ENCODE results near the gene SMARCA2.
A peak's percentile ranks its signal among the peaks of the same experiment; 100 is the strongest.

Gene SMARCA2

DNA sequence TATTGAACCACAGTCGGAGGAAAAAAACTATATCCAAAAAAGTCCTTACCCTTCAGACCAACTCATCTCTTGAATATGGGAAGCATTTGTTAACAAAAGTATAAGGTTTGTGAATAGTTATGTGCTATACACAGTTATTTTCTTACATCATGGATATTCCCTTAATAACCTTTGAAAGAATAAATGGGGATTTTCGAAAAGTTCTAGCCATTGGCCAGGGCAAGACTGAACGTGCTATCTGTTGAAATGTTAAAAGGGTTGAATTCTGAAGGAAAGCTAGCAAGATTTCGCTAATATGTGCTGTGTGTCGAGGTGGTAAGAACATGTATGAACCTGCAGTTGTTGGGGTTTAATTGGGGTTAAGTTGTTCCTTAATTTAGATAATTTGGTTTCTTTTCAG, 140.8 kb downstream of the SMARCA2 start:
- no peak overlapping the region for H3K4me3 ChIP-seq (ENCODE audit: low read depth, low read length)
- TF ChIP-seq, protein P1, sequence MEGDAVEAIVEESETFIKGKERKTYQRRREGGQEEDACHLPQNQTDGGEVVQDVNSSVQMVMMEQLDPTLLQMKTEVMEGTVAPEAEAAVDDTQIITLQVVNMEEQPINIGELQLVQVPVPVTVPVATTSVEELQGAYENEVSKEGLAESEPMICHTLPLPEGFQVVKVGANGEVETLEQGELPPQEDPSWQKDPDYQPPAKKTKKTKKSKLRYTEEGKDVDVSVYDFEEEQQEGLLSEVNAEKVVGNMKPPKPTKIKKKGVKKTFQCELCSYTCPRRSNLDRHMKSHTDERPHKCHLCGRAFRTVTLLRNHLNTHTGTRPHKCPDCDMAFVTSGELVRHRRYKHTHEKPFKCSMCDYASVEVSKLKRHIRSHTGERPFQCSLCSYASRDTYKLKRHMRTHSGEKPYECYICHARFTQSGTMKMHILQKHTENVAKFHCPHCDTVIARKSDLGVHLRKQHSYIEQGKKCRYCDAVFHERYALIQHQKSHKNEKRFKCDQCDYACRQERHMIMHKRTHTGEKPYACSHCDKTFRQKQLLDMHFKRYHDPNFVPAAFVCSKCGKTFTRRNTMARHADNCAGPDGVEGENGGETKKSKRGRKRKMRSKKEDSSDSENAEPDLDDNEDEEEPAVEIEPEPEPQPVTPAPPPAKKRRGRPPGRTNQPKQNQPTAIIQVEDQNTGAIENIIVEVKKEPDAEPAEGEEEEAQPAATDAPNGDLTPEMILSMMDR (IDR thresholded peaks at IDR 0.05; ENCODE audit: borderline replicate concordance, insufficient read depth, low read depth, low read length), result no peak

- TF ChIP-seq, protein P1 (IDR thresholded peaks at IDR 0.05; ENCODE audit: borderline replicate concordance, insufficient read depth, low read depth, low read length), result no peak
Observed at GRCh38 chr9:2157277-2158110, 142.3 kb downstream of the SMARCA2 start.

GRCh38 chr9:2158111-2158610, 143.0 kb downstream of the SMARCA2 start:
- TF ChIP-seq, protein P1 (IDR thresholded peaks at IDR 0.05; ENCODE audit: borderline replicate concordance, insufficient read depth, low read depth, low read length), result no peak
- peak overlapping the region; percentile 36 for H3K4me3 ChIP-seq (ENCODE audit: low read depth, low read length)

More at GRCh38 chr9:2157277-2158110, 142.3 kb downstream of the SMARCA2 start:
- peak overlapping the region; percentile 35 for H3K4me3 ChIP-seq (ENCODE audit: low read depth, low read length)

DNA sequence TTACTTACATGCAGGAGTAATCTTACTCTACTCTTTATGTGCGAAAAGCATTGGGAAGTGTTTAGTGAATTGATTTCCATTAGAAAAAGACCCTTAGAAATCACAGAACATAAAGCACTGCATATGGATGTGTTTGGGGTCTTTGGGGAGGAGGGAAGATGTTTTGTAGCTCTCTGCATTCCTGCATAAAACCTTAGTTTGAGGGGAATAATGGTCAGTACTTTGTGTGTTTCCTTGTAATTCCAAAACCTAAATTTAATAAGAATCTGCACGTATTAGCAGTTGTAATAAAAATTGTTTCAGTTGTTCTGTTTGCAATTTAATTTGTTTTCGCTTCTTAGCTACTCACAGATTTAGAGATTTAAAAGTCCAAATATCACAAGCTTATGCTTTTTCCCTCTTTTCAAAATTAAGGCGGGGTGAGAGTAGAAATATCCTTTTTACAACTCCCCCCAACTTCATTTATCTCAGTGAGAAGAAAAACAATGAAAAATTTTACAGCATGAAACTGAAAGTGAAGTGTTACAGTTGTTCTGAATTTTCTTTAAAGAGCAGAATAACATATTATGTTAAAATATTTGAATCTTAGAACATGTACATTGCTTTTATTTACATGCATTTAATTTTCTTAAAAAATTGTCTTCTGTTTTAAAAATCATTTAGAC, 143.8 kb downstream of the SMARCA2 start:
- peak overlapping the region; percentile 36 for H3K4me3 ChIP-seq (ENCODE audit: low read depth, low read length)
- TF ChIP-seq, protein P1 (IDR thresholded peaks at IDR 0.05; ENCODE audit: borderline replicate concordance, insufficient read depth, low read depth, low read length), result no peak

DNA sequence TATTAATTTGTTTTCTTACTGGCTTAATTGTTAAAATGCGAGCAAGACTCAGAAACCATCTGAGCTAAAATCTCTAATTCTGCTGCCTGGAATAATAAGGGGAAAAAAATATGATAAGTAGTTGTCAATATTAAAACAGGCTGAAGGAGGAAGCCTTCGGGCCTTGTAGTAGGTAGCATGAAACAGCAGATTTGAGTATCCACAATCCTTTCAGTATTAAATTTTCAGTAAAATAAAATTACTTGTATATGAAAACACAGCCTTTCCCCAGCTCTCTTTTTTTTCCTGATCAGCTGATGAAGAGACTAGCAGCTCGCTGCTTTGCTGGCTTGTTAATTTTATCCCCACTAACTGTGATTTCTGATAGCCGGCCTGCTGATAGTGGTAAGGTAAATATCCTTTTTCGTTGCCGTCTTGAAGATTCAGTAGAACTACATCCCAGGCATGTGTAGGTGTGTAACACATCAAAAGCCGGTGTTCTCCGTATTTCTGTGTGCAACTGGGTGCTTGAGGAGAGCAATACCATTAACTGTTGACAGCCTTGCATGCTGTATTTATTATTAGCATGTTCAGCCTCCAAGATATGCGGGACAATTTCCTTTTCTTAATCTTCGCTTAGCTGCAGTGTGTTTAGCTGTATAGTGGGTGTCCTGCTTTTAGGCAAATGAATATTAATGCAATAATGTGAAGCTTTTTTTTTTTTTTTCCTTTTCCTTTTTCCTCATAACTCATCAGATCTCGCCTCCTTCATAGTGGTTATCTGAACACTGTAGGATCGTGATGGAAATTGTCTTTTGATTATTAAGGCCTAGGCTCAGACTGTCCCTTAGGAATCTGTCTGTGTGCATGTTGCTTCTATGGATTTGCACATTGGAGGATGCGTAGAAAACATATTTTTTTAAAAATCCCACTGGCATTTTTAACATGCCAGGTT, 144.6 kb downstream of the SMARCA2 start:
- TF ChIP-seq, protein P1 (IDR thresholded peaks at IDR 0.05; ENCODE audit: borderline replicate concordance, insufficient read depth, low read depth, low read length), result no peak
- H3K4me3 ChIP-seq (ENCODE audit: low read depth, low read length), result no peak overlapping the region

DNA sequence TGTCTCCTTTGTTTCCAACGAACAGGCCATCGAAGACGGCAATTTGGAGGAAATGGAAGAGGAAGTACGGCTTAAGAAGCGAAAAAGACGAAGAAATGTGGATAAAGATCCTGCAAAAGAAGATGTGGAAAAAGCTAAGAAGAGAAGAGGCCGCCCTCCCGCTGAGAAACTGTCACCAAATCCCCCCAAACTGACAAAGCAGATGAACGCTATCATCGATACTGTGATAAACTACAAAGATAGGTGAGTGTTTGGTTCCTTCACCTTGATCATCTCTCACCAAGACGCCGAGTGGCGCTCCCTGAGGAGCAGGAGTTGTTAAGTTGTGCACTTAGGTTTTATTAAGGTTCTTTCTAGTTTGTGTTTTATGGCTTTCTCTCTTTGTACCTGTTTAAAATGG, 146.5 kb downstream of the SMARCA2 start:
- no peak overlapping the region for H3K4me3 ChIP-seq (ENCODE audit: low read depth, low read length)
- TF ChIP-seq, protein P1 (IDR thresholded peaks at IDR 0.05; ENCODE audit: borderline replicate concordance, insufficient read depth, low read depth, low read length), result no peak
